Measurements from ENCODE around the gene MRPL37. TPM values are rescaled to one million over a fixed set of nuclear protein-coding genes. Genes with fewer than 3 reads are reported as not detected.

The MRPL37 gene
- total RNA-seq, 2 donors from 2014 or later, result 63.1 to 75.9 TPM

GRCh38 chr1:54156986-54157385 lies 43.0 kb upstream of the MRPL37 start:
- H3K27ac ChIP-seq, result no peak overlapping the region
- no peak overlapping the region for H3K4me3 ChIP-seq
- no peaks in the 10 kb centered on the region for H3K27me3 ChIP-seq
- H3K9me3 ChIP-seq, result no peaks in the 10 kb centered on the region
- TF ChIP-seq CTCF (IDR thresholded peaks at IDR 0.05), result no peak
- no peak for DNase-seq (ENCODE audit: low spot score)
- peaks cover 0 to 11% of the 10 kb centered on the region in 2 donors for H3K4me1 ChIP-seq
- H3K36me3 ChIP-seq, result no peaks in the 10 kb centered on the region

- H3K4me3 ChIP-seq, result no peak overlapping the region
- H3K9me3 ChIP-seq, result no peaks in the 10 kb centered on the region
- no peak overlapping the region for H3K27ac ChIP-seq
- TF ChIP-seq CTCF (IDR thresholded peaks at IDR 0.05), result no peak
- H3K36me3 ChIP-seq, result no peaks in the 10 kb centered on the region
- peaks cover 0 to 11% of the 10 kb centered on the region in 2 donors for H3K4me1 ChIP-seq
- no peak for DNase-seq (ENCODE audit: low spot score)
- no peaks in the 10 kb centered on the region for H3K27me3 ChIP-seq
Observed at GRCh38 chr1:54157401-54157800, 42.6 kb upstream of the MRPL37 start.

GRCh38 chr1:54158071-54158470 lies 41.9 kb upstream of the MRPL37 start:
- TF ChIP-seq CTCF (IDR thresholded peaks at IDR 0.05), result no peak
- Histone ChIP-seq H3K36me3 (no peaks in the 10 kb centered on the region), H3K9me3 (no peaks in the 10 kb centered on the region), H3K4me1 (peaks cover 0 to 11% of the 10 kb centered on the region in 2 donors), H3K27ac (no peak overlapping the region), H3K4me3 (no peak overlapping the region), H3K27me3 (no peaks in the 10 kb centered on the region)
- no peak for DNase-seq (ENCODE audit: low spot score)

GRCh38 chr1:54159733-54160316 lies 40.1 kb upstream of the MRPL37 start:
- no peaks in the 10 kb centered on the region for H3K36me3 ChIP-seq
- no peaks in the 10 kb centered on the region for H3K9me3 ChIP-seq
- H3K27me3 ChIP-seq, result no peaks in the 10 kb centered on the region
- no peak overlapping the region for H3K4me3 ChIP-seq
- H3K27ac ChIP-seq, result no peak overlapping the region
- DNase-seq (ENCODE audit: low spot score), result no peak
- H3K4me1 ChIP-seq, result peaks cover 0 to 4% of the 10 kb centered on the region in 2 donors
- no peak for TF ChIP-seq CTCF (IDR thresholded peaks at IDR 0.05)

GRCh38 chr1:54160351-54160750 lies 39.6 kb upstream of the MRPL37 start:
- Histone ChIP-seq H3K36me3 (no peaks in the 10 kb centered on the region), H3K4me3 (no peak overlapping the region), H3K27ac (no peak overlapping the region), H3K4me1 (peaks cover 0 to 4% of the 10 kb centered on the region in 2 donors), H3K27me3 (no peaks in the 10 kb centered on the region), H3K9me3 (no peaks in the 10 kb centered on the region)
- DNase-seq (ENCODE audit: low spot score), result no peak
- TF ChIP-seq CTCF (IDR thresholded peaks at IDR 0.05), result no peak

All from right atrium auricular region (tissue), 2 donors.